ENCODE measurements around the gene KIF1B. TPM values are rescaled to one million over a fixed set of nuclear protein-coding genes. Genes with fewer than 3 reads are reported as not detected.

The KIF1B gene
- total and polyA plus RNA-seq, 4 donors, result 8.4 to 40.9 (median 8.9) TPM

DNA sequence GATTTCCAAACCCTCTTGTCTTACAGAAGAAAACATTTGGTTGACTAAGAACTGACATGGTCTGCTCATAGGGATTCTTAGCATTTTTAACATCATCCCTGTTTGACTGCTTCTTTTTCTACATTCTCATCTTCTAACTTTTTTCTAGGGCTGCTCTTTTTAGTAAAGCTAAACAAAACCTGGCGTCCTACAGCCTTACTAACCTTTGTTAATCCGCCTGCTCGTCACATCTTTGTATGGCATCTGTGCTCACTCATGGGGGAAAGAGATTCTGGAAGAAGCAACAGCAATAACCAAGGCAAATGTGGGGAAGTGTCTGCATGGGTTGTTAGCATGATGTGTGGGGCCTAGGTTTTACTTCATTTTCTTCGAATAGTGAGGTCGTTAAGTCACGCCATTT, 92.0 kb downstream of the KIF1B start (continued):
- TF ChIP-seq, protein P1, sequence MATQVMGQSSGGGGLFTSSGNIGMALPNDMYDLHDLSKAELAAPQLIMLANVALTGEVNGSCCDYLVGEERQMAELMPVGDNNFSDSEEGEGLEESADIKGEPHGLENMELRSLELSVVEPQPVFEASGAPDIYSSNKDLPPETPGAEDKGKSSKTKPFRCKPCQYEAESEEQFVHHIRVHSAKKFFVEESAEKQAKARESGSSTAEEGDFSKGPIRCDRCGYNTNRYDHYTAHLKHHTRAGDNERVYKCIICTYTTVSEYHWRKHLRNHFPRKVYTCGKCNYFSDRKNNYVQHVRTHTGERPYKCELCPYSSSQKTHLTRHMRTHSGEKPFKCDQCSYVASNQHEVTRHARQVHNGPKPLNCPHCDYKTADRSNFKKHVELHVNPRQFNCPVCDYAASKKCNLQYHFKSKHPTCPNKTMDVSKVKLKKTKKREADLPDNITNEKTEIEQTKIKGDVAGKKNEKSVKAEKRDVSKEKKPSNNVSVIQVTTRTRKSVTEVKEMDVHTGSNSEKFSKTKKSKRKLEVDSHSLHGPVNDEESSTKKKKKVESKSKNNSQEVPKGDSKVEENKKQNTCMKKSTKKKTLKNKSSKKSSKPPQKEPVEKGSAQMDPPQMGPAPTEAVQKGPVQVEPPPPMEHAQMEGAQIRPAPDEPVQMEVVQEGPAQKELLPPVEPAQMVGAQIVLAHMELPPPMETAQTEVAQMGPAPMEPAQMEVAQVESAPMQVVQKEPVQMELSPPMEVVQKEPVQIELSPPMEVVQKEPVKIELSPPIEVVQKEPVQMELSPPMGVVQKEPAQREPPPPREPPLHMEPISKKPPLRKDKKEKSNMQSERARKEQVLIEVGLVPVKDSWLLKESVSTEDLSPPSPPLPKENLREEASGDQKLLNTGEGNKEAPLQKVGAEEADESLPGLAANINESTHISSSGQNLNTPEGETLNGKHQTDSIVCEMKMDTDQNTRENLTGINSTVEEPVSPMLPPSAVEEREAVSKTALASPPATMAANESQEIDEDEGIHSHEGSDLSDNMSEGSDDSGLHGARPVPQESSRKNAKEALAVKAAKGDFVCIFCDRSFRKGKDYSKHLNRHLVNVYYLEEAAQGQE (IDR thresholded peaks at IDR 0.05), result no peak

DNA sequence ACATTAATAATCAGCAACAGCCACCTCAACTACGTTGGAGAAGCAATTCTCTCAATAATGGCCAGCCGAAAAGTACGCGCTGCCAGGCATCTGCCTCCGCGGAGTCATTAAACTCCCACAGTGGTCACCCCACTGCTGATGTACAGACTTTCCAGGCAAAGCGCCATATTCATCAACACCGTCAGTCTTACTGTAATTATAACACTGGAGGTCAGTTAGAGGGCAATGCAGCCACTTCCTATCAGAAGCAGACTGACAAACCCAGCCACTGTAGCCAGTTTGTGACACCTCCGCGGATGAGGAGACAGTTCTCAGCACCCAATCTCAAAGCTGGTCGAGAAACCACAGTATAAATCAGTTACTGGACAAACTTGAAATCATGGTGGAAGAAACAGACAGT, 93.9 kb downstream of the KIF1B start:
- Histone ChIP-seq H3K27ac (ENCODE audit: low read depth in 1 of 2, low read length in 2 of 2) (no peak overlapping the region), H3K4me3 (ENCODE audit: low read depth in 1 of 3, low read length in 3 of 3) (no peak overlapping the region), H3K36me3 (ENCODE audit: control insufficient read depth in 4 of 4, insufficient read depth in 3 of 4, low read depth in 1 of 4, low read length in 3 of 4) (peaks cover 9 to 16% (median 12%) of the 10 kb centered on the region in 4 donors), H3K27me3 (ENCODE audit: control insufficient read depth in 4 of 4, insufficient read depth in 4 of 4, low read length in 3 of 4) (no peaks in the 10 kb centered on the region), H3K4me1 (ENCODE audit: control insufficient read depth in 4 of 4, insufficient read depth in 4 of 4, low read length in 3 of 4) (no peaks in the 10 kb centered on the region), H3K9ac (ENCODE audit: low read depth in 1 of 2, low read length in 2 of 2) (no peak overlapping the region), H3K9me3 (ENCODE audit: control insufficient read depth in 4 of 4, low read length in 3 of 4) (no peaks in the 10 kb centered on the region)
- 97% methylated on average over 11 of the region's 11 CpGs for WGBS
- no peak for TF ChIP-seq TAF1 (conservative IDR thresholded peaks at IDR 0.05)
- TF ChIP-seq, protein P2, sequence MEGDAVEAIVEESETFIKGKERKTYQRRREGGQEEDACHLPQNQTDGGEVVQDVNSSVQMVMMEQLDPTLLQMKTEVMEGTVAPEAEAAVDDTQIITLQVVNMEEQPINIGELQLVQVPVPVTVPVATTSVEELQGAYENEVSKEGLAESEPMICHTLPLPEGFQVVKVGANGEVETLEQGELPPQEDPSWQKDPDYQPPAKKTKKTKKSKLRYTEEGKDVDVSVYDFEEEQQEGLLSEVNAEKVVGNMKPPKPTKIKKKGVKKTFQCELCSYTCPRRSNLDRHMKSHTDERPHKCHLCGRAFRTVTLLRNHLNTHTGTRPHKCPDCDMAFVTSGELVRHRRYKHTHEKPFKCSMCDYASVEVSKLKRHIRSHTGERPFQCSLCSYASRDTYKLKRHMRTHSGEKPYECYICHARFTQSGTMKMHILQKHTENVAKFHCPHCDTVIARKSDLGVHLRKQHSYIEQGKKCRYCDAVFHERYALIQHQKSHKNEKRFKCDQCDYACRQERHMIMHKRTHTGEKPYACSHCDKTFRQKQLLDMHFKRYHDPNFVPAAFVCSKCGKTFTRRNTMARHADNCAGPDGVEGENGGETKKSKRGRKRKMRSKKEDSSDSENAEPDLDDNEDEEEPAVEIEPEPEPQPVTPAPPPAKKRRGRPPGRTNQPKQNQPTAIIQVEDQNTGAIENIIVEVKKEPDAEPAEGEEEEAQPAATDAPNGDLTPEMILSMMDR (IDR thresholded peaks at IDR 0.05; ENCODE audit: low read depth, low read length, missing input control), result no peak
- no peak for TF ChIP-seq HNF4A (conservative IDR thresholded peaks at IDR 0.05)
- no peak for TF ChIP-seq FOXA1 (IDR thresholded peaks at IDR 0.05)
- TF ChIP-seq HNF4G (IDR thresholded peaks at IDR 0.05), result no peak
- TF ChIP-seq, protein P3, sequence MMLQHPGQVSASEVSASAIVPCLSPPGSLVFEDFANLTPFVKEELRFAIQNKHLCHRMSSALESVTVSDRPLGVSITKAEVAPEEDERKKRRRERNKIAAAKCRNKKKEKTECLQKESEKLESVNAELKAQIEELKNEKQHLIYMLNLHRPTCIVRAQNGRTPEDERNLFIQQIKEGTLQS (IDR thresholded peaks at IDR 0.05), result no peak
- TF ChIP-seq, protein P4, sequence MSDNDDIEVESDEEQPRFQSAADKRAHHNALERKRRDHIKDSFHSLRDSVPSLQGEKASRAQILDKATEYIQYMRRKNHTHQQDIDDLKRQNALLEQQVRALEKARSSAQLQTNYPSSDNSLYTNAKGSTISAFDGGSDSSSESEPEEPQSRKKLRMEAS (IDR thresholded peaks at IDR 0.05), result no peak
- no peak for TF ChIP-seq SP1 (IDR thresholded peaks at IDR 0.05)
- no peak for TF ChIP-seq FOXA2 (IDR thresholded peaks at IDR 0.05)
- TF ChIP-seq, protein P1 (IDR thresholded peaks at IDR 0.05), result no peak
- no peak for DNase-seq (ENCODE audit: low spot score)

DNA sequence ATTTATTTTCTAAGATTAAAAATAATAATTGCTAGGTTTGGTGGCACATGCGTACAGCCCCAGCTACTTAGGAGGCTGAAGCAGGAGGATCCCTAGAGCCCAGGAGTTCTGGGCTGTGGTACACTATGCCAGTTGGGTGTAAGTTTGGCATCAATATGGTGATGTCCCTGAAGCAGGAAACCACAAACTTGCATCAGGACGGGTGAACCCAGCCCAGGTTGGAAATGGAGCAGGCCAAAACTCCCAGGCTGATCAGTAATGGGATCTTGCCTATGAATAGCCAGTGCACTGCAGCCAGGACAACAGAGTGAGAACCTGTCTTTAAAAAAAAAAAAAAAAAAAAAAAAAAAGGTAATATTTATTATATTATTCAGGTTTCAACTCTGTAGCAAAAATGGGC, 96.1 kb downstream of the KIF1B start:
- no peaks in the 10 kb centered on the region for H3K9me3 ChIP-seq (ENCODE audit: control insufficient read depth in 4 of 4, low read length in 3 of 4)
- peaks cover 10 to 19% (median 17%) of the 10 kb centered on the region in 4 donors for H3K36me3 ChIP-seq (ENCODE audit: control insufficient read depth in 4 of 4, insufficient read depth in 3 of 4, low read depth in 1 of 4, low read length in 3 of 4)
- no peak overlapping the region for H3K27ac ChIP-seq (ENCODE audit: low read depth in 1 of 2, low read length in 2 of 2)
- TF ChIP-seq HNF4G (IDR thresholded peaks at IDR 0.05), result no peak
- TF ChIP-seq SP1 (IDR thresholded peaks at IDR 0.05), result no peak
- no peak for TF ChIP-seq NR2F2 (IDR thresholded peaks at IDR 0.05)
- TF ChIP-seq GABPA (IDR thresholded peaks at IDR 0.05 in 1 of 2, conservative IDR thresholded peaks at IDR 0.05 in 1 of 2), result no peak
- TF ChIP-seq RXRA (IDR thresholded peaks at IDR 0.05), result no peak
- TF ChIP-seq HNF4A (conservative IDR thresholded peaks at IDR 0.05), result no peak
- TF ChIP-seq, protein P1 (IDR thresholded peaks at IDR 0.05), result no peak
- TF ChIP-seq, protein P4 (IDR thresholded peaks at IDR 0.05), result no peak
- no peak for TF ChIP-seq EGR1 (IDR thresholded peaks at IDR 0.05; ENCODE audit: low read depth in 2 of 2)
- H3K27me3 ChIP-seq (ENCODE audit: control insufficient read depth in 4 of 4, insufficient read depth in 4 of 4, low read length in 3 of 4), result no peaks in the 10 kb centered on the region
- DNase-seq (ENCODE audit: low spot score), result no peak
- no peak overlapping the region for H3K4me3 ChIP-seq (ENCODE audit: low read depth in 1 of 3, low read length in 3 of 3)
- 88% methylated on average over 2 of the region's 2 CpGs for WGBS
- H3K9ac ChIP-seq (ENCODE audit: low read depth in 1 of 2, low read length in 2 of 2), result no peak overlapping the region
- H3K4me1 ChIP-seq (ENCODE audit: control insufficient read depth in 4 of 4, insufficient read depth in 4 of 4, low read length in 3 of 4), result no peaks in the 10 kb centered on the region

All from liver (tissue), 9 donors.